H9 (cell line): ENCODE results near the gene TAGLN. TPM values are rescaled to one million over a fixed set of nuclear protein-coding genes. Genes with fewer than 3 reads are reported as not detected.

Experiments used
- DNase-seq: peaks from one replicate; pipeline ENCODE4 v3.0.0-alpha.2; 2017
- H2AFZ ChIP-seq: one replicate; pipeline ENCODE4 v1.6.1; 2013; ENCODE audit warnings: mild to moderate bottlenecking, low read length, control low read depth, moderate library complexity
- H2AK5ac ChIP-seq: 2 replicates; pipeline ENCODE4 v1.6.1; 2013; ENCODE audit warnings: low read length, control low read depth, mixed read lengths; ENCODE audit not compliant: insufficient read length
- H2BK120ac ChIP-seq: one replicate; pipeline ENCODE4 v1.6.1; 2013; ENCODE audit warnings: low read depth, mild to moderate bottlenecking, low read length, control low read depth, inconsistent platforms; ENCODE audit not compliant: poor library complexity, severe bottlenecking
- H2BK12ac ChIP-seq: 2 replicates; pipeline ENCODE4 v1.6.1; 2013; ENCODE audit warnings: low read length, control low read depth, mixed read lengths, low read depth; ENCODE audit not compliant: insufficient read length
- H2BK15ac ChIP-seq: 2 replicates; pipeline ENCODE4 v1.6.1; 2013; ENCODE audit warnings: low read depth, low read length, control low read depth
- H2BK20ac ChIP-seq: one replicate; pipeline ENCODE4 v1.6.1; 2013; ENCODE audit warnings: low read depth, mild to moderate bottlenecking, low read length, control low read depth, inconsistent platforms; ENCODE audit not compliant: poor library complexity, severe bottlenecking
- H2BK5ac ChIP-seq: 2 replicates; pipeline ENCODE4 v1.6.1; 2013; ENCODE audit warnings: low read length, control low read depth, mixed read lengths; ENCODE audit not compliant: insufficient read length
- H3K14ac ChIP-seq: 2 replicates; pipeline ENCODE4 v1.6.1; 2013; ENCODE audit warnings: low read length, control low read depth; ENCODE audit not compliant: insufficient read depth
- H3K18ac ChIP-seq: 2 replicates; pipeline ENCODE4 v1.6.1; 2013; ENCODE audit warnings: low read depth, mild to moderate bottlenecking, mixed read lengths, low read length, control low read depth; ENCODE audit not compliant: insufficient read length
- H3K23ac ChIP-seq: 2 replicates; pipeline ENCODE4 v1.6.1; 2013; ENCODE audit warnings: low read length, control low read depth, mixed read lengths, low read depth; ENCODE audit not compliant: insufficient read length
- H3K23me2 ChIP-seq: 2 replicates; pipeline ENCODE4 v1.6.1; 2013; ENCODE audit warnings: low read depth, mild to moderate bottlenecking, mixed read lengths, low read length, control low read depth; ENCODE audit not compliant: insufficient read length, poor library complexity, severe bottlenecking
- H3K27ac ChIP-seq: 2 replicates; pipeline ENCODE4 v1.5.1; 2013; ENCODE audit warnings: low read length, control low read depth, mixed read lengths, low read depth; ENCODE audit not compliant: insufficient read length
- H3K27me3 ChIP-seq: 2 replicates; pipeline ENCODE4 v1.6.1; 2013; ENCODE audit warnings: low read length, control low read depth, inconsistent platforms; ENCODE audit not compliant: insufficient read depth
- H3K4ac ChIP-seq: 2 replicates; pipeline ENCODE4 v1.6.1; 2013; ENCODE audit warnings: low read depth, mild to moderate bottlenecking, control low read depth, inconsistent platforms, low read length, moderate library complexity
- H3K4me1 ChIP-seq: 2 replicates; pipeline ENCODE4 v1.6.1; 2013; ENCODE audit warnings: low read length, control low read depth, inconsistent platforms; ENCODE audit not compliant: insufficient read depth
- H3K4me2 ChIP-seq: 2 replicates; pipeline ENCODE4 v1.6.1; 2013; ENCODE audit warnings: low read length, control low read depth, mixed read lengths; ENCODE audit not compliant: insufficient read length, insufficient read depth
- H3K56ac ChIP-seq: 2 replicates; pipeline ENCODE4 v1.6.1; 2013; ENCODE audit warnings: low read depth, mild to moderate bottlenecking, mixed read lengths, low read length, control low read depth; ENCODE audit not compliant: insufficient read length
- H3K79me1 ChIP-seq: 2 replicates; pipeline ENCODE4 v1.6.1; 2013; ENCODE audit warnings: low read depth, mild to moderate bottlenecking, moderate library complexity, low read length, control low read depth, inconsistent platforms; ENCODE audit not compliant: insufficient read depth, poor library complexity, severe bottlenecking
- H3K79me2 ChIP-seq: 2 replicates; pipeline ENCODE4 v1.6.1; 2013; ENCODE audit warnings: low read length, control low read depth, inconsistent platforms; ENCODE audit not compliant: insufficient read depth
- H3K9ac ChIP-seq: 2 replicates; pipeline ENCODE4 v1.6.1; 2013; ENCODE audit warnings: low read length, control low read depth, mixed read lengths; ENCODE audit not compliant: insufficient read length; ENCODE audit errors: extremely low read depth
- H3K9me3 ChIP-seq: one replicate; pipeline ENCODE4 v1.6.1; 2013; ENCODE audit warnings: low read depth, low read length, inconsistent platforms; ENCODE audit not compliant: control insufficient read depth
- H3T11ph ChIP-seq: one replicate; pipeline ENCODE4 v1.6.1; 2013; ENCODE audit warnings: mild to moderate bottlenecking, low read length, control low read depth, inconsistent platforms
- H4K20me1 ChIP-seq: one replicate; pipeline ENCODE4 v1.6.1; 2013; ENCODE audit not compliant: control insufficient read depth, insufficient read length, insufficient read depth
- H4K5ac ChIP-seq: 2 replicates; pipeline ENCODE4 v1.6.1; 2013; ENCODE audit warnings: low read depth, mild to moderate bottlenecking, mixed read lengths, low read length, control low read depth; ENCODE audit not compliant: insufficient read length
- H4K8ac ChIP-seq: replicated peaks from 2 replicates; pipeline ENCODE4 v1.6.1; 2013; ENCODE audit warnings: low read length, control low read depth, mixed read lengths, low read depth; ENCODE audit not compliant: insufficient read length
- H4K91ac ChIP-seq: 2 replicates; pipeline ENCODE4 v1.6.1; 2013; ENCODE audit warnings: low read depth, mild to moderate bottlenecking, moderate library complexity, mixed read lengths, low read length, control low read depth; ENCODE audit not compliant: insufficient read length
- H3K27ac Mint-ChIP-seq, 3 experiments: 2 replicates in 2 of 3; 3 replicates in 1 of 3; pipeline ENCODE4 v1.8.0; 2020 to 2021; ENCODE audit warnings: mixed read lengths in 3 of 3, mild to moderate bottlenecking in 1 of 3, moderate library complexity in 1 of 3
- H3K27me3 Mint-ChIP-seq: 2 replicates; pipeline ENCODE4 v1.8.0; 2021; ENCODE audit warnings: low read depth, mild to moderate bottlenecking, moderate library complexity, mixed read lengths
- H3K36me3 Mint-ChIP-seq, 3 experiments: 2 replicates in 2 of 3; 3 replicates in 1 of 3; pipeline ENCODE4 v1.8.0; 2020 to 2021; ENCODE audit warnings: low read depth in 3 of 3, mixed read lengths in 3 of 3; ENCODE audit not compliant: insufficient read depth in 1 of 3
- H3K4me1 Mint-ChIP-seq, 2 experiments: 2 replicates each; pipeline ENCODE4 v1.8.0; 2020; ENCODE audit warnings: mixed read lengths in 2 of 2
- H3K4me3 Mint-ChIP-seq, 2 experiments: 2 replicates in 1 of 2; 3 replicates in 1 of 2; pipeline ENCODE4 v1.8.0; 2020 to 2021; ENCODE audit warnings: mild to moderate bottlenecking in 2 of 2, mixed read lengths in 2 of 2, moderate library complexity in 1 of 2
- H3K9me3 Mint-ChIP-seq, 2 experiments: 2 replicates in 1 of 2; 3 replicates in 1 of 2; pipeline ENCODE4 v1.8.0; 2020; ENCODE audit warnings: mild to moderate bottlenecking in 2 of 2, mixed read lengths in 2 of 2, moderate library complexity in 1 of 2
- WGBS: extraction: QIAGEN DNeasy Blood & Tissue Kit; methylation state at CpG from one replicate; pipeline ENCODE4 v1.1.7; 2013; ENCODE audit warnings: missing lambda C conversion rate, low lambda C conversion rate, mixed read lengths; ENCODE audit not compliant: insufficient read length; ENCODE audit errors: extremely low coverage; 5-methylcytosine and 5-hydroxymethylcytosine counted together
- total RNA-seq: library from RNA; stranded (reverse); gene quantifications from 2 replicates; pipeline ENCODE4 v1.2.1, GENCODE V29; 2021
- TF ChIP-seq, protein P1 (sequence below): fragments of 200-600 bp; sonication (generic); conservative IDR thresholded peaks from 3 replicates; pipeline ENCODE4 v1.8.0; 2021; ENCODE audit warnings: antibody characterized with exemption, mild to moderate bottlenecking

The TAGLN gene
- total RNA-seq, 1 experiment from 2014 or later: 176 TPM

DNA sequence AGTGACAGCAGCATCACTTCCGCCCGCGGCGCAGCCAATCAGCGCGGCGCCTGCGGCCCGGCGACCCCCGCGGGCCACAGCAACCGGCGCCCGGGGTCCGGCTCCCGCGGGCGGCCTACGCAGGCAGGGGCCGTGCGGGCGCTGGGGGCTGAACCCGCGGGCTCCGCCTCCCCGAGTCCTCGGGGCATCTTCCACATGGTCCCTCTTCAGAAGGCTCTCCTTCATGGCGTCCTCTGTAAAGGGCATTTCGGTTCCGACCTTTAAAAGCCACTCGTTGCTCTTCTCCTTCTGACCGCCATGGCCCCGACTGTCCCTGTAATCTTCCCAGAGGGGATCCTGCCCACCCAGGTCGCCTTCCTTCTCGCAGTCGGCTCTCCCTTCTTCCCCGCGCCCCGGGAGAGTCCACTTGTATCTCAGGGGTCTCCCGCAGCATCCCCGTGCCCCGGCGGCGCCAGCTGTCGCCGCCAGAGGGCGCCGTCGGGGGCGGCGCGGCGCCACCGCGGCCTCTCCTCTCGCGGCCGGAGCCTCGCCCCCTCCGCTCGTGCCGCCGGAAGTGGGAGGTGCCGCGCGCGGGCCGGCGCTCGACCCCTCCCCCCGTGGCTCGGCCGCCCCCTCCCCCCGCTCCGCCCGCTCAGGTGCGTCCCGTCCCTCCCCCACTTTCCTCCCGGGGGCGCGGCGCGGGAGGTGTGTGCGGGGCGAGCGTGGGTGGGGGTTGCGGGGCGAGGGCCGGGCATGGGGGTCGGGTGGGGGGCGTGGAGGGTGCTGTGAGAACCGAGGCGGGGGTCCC lies 33.1 kb downstream of the TAGLN start, which contains the start of gene RNF214:
Gene RNF214 (plus strand): TSS at position 580 of the 787 bp plus-strand sequence. CDS start 1,602 bp downstream, outside the sequence.
- H3K9me3 Mint-ChIP-seq: no peaks in the 10 kb centered on the region
- H3K27me3 Mint-ChIP-seq: no peaks in the 10 kb centered on the region; the same call in 1 of the 2 replicates
- Histone ChIP-seq H2BK120ac (no peak within 1 kb of the TSS), H3K9ac (peak within 1 kb of the TSS; percentile 60), H4K91ac (no peak within 1 kb of the TSS), H2AK5ac (no peak within 1 kb of the TSS), H4K5ac (no peak within 1 kb of the TSS), H3K27me3 (no peaks in the 10 kb centered on the region), H2BK20ac (no peak within 1 kb of the TSS), H3K18ac (peak within 1 kb of the TSS; percentile 64), H3K79me2 (no peaks in the 10 kb centered on the region), H3K4ac (no peak within 1 kb of the TSS), H3K4me2 (peak within 1 kb of the TSS; percentile 92), H3K23ac (no peak within 1 kb of the TSS), H3T11ph (no peak within 1 kb of the TSS), H2BK12ac (no peak within 1 kb of the TSS), H3K79me1 (no peaks in the 10 kb centered on the region), H2AFZ (peak within 1 kb of the TSS; percentile 85), H3K9me3 (no peaks in the 10 kb centered on the region), H3K27ac (no peak within 1 kb of the TSS), H2BK15ac (no peak within 1 kb of the TSS), H3K4me1 (no peaks in the 10 kb centered on the region), H3K14ac (peak within 1 kb of the TSS; percentile 52), H3K56ac (no peak within 1 kb of the TSS), H2BK5ac (no peak within 1 kb of the TSS), H3K23me2 (peaks cover 15% of the 10 kb centered on the region), H4K8ac (no peak within 1 kb of the TSS), H4K20me1 (no peaks in the 10 kb centered on the region)
- peaks cover 9 to 22% (median 9%) of the 10 kb centered on the region in 3 experiments; a peak in 5 of 7 replicates for H3K36me3 Mint-ChIP-seq
- peak within 1 kb of the TSS; percentile 94 to 100 for H3K4me3 Mint-ChIP-seq
- peaks cover 24 to 26% of the 10 kb centered on the region in 2 experiments for H3K4me1 Mint-ChIP-seq
- TF ChIP-seq, protein P1, sequence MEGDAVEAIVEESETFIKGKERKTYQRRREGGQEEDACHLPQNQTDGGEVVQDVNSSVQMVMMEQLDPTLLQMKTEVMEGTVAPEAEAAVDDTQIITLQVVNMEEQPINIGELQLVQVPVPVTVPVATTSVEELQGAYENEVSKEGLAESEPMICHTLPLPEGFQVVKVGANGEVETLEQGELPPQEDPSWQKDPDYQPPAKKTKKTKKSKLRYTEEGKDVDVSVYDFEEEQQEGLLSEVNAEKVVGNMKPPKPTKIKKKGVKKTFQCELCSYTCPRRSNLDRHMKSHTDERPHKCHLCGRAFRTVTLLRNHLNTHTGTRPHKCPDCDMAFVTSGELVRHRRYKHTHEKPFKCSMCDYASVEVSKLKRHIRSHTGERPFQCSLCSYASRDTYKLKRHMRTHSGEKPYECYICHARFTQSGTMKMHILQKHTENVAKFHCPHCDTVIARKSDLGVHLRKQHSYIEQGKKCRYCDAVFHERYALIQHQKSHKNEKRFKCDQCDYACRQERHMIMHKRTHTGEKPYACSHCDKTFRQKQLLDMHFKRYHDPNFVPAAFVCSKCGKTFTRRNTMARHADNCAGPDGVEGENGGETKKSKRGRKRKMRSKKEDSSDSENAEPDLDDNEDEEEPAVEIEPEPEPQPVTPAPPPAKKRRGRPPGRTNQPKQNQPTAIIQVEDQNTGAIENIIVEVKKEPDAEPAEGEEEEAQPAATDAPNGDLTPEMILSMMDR: peak; percentile 86
- DNase-seq: peak; percentile 82
- WGBS: no CpG with 5 or more reads among the region's 94 CpGs
- H3K27ac Mint-ChIP-seq: peak within 1 kb of the TSS; percentile 94 to 100 (median 100)
